Stimulated activated CD4-positive, alpha-beta T cell treated with anti-CD3 and anti-CD28 coated beads, Interleukin-1b, Interleukin-23, amount 100 ng/mL, for 4 hours (primary cell): ENCODE data around the gene HOXD1.

Experiments
- DNase-seq, 2 donors: peaks; one replicate each; pipeline ENCODE4 v3.0.0-alpha.2; 2020; ENCODE audit warnings: low read depth in 2 of 2

HOXD1 gene

DNA sequence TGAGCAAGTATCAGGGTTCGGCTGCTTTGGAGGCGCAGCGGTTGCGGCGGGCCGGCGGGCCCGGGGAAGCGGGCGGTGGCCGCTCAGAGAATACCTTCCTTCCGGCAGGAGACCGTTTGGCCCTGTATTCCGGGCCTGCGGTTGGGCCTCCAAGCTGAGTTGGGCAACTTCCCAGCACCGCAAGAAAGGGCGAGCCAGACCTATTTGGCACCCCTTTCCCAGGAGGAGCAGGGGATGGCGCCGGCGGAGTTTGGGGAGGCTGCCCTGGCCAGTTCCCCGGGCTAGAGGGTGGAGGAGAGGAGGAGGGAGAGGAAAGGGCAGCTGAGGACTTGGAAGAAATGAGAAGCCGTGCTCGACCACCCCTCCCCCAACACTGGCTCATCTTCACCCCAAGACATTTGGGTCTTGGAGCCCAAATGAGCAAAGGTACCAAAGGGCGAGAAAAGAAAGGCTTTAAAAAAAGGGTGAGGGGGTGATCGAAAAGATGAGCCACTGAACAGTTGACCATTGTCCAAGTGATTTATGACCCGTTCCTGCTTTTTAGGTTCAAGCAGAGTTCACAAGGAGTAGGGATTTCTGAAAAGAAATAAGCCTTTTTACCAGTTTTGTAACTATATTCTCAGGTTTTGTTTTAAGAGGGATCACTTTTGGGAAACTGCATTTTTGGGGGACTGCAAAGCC is 23.0 kb upstream of the HOXD1 start:
- no peak for DNase-seq

DNA sequence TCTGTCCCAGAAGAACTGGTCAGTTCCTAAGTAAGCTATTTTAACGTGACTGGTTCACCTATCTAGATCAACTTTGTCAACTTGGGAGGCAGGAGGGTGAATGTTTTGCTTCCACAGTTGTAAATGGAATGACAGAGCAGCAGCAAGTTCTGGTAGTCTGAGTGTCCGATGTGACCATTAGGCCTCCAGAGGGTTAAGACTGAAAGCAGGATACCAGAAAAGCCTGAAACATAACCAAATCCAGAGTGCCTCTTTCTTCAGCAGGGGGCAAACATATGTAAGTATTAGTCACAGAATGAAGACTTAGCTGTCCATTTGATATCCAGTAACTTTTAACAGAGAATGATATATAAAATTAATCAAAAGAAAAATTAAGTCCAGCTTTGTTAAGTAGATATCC is 22.2 kb upstream of the HOXD1 start:
- no peak for DNase-seq

GRCh38 chr2:176167398-176167797 is 21.1 kb upstream of the HOXD1 start:
- no peak for DNase-seq

GRCh38 chr2:176169181-176169580 is 19.3 kb upstream of the HOXD1 start:
- DNase-seq: no peak

DNA sequence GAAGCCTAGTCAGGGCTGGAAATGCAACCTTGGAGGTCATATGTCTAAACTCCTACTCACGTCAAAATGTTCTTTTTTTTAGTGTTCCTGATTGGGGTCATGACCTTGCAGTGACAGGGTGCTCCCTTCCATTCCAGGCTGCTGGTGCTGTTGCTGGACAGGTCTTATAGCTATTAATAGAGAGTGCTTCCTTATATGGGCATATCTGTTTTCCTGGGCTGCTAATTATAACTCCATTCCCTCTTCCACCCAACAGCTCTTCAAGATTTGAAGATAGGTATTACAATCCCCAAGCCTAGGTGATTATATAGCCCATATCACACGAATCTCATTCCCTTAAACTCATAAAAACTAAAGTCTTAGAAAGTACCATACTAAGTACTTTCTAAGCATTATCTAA is 18.8 kb upstream of the HOXD1 start:
- no peak for DNase-seq

- DNase-seq: no peak
These were observed 17.7 kb upstream of the HOXD1 start for GRCh38 chr2:176170602-176171305.

DNA sequence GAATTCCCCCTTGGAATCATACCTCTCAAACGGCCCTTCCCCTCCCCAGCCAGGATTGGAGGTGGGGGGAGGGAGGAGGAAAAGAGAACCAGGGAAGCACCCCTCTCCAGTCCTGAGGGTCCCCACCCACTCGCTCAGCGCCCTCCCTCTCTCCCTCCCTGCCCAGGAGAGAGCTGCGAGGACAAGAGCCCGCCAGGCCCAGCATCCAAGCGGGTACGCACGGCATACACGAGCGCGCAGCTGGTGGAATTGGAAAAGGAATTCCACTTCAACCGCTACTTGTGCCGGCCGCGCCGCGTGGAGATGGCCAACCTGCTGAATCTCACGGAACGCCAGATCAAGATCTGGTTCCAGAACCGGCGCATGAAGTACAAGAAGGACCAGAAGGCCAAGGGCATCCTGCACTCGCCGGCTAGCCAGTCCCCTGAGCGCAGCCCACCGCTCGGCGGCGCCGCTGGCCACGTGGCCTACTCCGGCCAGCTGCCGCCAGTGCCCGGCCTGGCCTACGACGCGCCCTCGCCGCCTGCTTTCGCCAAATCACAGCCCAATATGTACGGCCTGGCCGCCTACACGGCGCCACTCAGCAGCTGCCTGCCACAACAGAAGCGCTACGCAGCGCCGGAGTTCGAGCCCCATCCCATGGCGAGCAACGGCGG is 17.0 kb upstream of the HOXD1 start:
- no peak for DNase-seq

DNA sequence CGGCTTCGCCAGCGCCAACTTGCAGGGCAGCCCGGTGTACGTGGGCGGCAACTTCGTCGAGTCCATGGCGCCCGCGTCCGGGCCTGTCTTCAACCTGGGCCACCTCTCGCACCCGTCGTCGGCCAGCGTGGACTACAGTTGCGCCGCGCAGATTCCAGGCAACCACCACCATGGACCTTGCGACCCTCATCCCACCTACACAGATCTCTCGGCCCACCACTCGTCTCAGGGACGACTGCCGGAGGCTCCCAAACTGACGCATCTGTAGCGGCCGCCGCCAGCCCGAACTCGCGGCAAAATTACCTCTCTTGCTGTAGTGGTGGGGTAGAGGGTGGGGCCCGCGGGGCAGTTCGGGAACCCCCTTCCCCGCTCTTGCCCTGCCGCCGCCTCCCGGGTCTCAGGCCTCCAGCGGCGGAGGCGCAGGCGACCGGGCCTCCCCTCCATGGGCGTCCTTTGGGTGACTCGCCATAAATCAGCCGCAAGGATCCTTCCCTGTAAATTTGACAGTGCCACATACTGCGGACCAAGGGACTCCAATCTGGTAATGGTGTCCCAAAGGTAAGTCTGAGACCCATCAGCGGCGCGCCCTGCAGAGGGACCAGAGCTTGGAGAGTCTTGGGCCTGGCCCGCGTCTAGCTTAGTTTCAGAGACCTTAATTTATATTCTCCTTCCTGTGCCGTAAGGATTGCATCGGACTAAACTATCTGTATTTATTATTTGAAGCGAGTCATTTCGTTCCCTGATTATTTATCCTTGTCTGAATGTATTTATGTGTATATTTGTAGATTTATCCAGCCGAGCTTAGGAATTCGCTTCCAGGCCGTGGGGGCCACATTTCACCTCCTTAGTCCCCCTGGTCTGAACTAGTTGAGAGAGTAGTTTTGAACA is 16.2 kb upstream of the HOXD1 start:
- DNase-seq: no peak

- DNase-seq: no peak
These were observed 15.4 kb upstream of the HOXD1 start for GRCh38 chr2:176172895-176173566.

- no peak for DNase-seq
These were observed 14.7 kb upstream of the HOXD1 start for GRCh38 chr2:176173567-176174381.

DNA sequence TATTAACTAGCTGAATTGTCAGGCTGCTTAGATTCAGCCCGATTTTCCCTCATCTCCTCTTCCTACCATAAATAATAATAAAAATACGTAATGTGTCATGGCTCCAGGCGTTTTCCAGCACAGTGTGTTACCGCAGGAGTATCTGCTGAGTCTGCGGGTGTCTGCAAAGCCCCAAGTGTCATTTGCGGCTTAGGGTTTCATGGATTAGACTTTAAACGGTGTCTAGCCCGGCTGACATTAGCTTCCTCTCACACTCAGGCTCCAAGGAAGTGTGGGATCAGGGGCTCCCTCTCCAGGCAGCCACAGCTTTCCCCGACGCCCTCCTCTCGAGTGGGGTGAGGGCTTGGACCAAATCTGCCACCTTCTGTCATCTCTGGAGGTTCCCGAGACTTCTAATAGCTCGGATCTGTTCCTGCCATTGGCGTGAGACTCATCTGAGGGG is 14.1 kb upstream of the HOXD1 start:
- no peak for DNase-seq

DNA sequence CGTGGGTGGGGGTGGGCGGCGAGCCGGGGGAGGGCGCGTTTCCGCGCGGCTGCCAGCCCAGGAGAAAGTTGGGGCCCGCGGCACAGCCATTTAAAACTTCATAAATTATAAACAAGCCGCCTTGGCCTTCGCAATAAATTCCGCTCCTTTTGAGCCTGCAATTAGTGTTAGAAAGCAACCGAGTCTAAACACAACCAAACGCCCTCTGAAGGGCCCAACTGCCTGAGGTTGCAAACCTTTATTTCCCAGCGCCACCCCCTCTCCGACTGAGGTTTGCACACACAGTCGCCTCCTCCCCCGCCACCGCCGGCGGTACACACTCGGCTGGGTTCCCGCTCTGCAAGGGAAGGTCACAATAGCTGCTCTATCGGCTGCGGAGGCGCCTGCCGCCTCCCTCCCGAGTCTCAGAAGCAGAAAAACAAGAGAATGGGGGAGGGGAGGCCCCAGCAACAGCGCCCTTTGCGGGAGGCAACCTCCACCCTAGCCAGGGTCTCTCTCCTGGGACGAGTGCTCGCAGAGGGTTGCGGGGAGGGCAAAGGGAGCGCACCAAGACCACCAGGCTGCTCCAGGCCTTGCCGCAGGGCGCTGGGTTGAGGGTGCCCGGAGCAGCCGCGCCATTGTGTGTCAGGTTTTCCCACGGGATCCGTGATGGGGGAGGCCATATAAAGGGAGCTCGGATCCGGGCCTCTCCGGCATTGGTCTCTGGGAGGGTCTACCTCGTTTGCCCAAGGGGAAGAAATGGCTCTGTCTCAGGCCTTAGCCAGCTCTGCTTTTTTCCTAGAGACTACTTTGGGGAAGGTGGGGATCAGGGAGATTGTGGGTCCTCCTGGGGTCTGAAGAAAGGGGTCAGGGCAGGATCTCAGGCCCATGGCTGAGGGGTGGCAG is 13.4 kb upstream of the HOXD1 start:
- no peak for DNase-seq

DNA sequence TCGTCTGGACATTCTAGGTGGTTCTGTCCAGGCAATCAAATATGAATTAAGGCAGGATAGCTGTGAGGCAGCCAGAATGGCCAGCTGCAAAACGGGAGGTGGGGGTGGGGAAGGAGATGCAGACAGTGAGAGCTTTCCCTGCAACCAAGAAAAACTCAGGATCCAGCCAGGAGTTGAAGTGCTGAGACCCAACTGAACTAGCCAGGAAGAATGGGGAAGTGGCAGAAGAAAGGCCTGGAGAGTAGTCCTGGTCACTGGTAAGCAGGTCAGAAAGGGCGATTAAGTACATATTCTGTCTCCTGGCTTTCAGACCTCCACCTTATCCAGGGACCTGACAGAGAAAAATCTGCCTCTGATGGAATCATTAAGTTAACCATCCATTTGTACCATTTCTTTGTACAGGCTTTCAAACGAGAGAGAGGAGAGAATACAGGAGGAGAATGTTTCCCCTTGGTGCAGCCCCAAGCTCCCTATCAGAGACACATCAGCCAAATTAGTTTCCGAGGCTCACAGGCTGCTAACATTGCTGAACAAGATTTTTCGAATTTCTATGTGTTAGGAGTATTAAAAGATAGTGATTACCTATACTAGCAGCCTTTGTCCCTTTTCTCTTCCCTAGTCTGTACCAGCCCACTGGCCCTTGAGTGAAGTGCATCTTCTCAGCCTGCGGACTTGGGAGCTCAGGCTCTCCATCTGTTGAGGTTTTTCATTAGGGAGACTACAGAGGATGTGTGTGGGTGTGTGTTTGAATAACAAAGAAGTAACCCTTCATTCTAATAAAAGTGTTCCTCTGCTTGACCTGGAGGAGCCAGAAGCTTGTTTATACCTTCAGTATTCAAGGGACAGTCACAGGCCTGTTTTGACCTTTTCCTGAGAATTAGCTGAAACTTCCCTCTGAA is 12.5 kb upstream of the HOXD1 start:
- DNase-seq: no peak

GRCh38 chr2:176177580-176178037 is 10.9 kb upstream of the HOXD1 start:
- no peak for DNase-seq

- DNase-seq: no peak
These were observed 10.3 kb upstream of the HOXD1 start for GRCh38 chr2:176178038-176178756.

- no peak for DNase-seq
These were observed 9.6 kb upstream of the HOXD1 start for GRCh38 chr2:176178757-176179295.

DNA sequence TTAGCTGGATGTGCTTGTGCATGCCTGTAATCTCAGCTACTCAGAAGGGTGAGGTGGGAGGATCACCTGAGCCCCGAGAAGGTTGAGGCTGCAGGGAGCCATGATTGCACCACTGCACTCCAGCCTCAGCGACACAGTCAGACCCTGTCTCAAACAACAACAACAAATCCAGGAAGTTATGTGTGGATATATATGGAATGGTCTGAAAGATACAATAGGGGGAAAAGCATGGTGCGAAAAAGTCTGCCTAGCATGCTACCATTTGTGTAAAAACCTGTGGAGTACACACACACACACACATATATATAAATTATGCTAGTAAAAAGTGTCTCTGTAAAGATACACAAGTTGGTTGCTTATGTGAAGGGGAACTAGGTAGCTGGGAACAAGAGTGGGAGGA is 6.9 kb upstream of the HOXD1 start:
- no peak for DNase-seq
